Lower leg skin (tissue), 4 donors: ENCODE results near the gene PNMT. TPM values are rescaled to one million over a fixed set of nuclear protein-coding genes. Genes with fewer than 3 reads are reported as not detected.

Experiments used
- DNase-seq, 2 donors: peaks; one replicate each; pipeline ENCODE4 v3.0.0-alpha.2; 2019; ENCODE audit warnings: low spot score in 2 of 2
- H3K4me3 ChIP-seq: fragments of 200-600 bp; sonication (generic); 2 replicates; pipeline ENCODE4 v1.5.1; 2017; ENCODE audit warnings: mild to moderate bottlenecking, low read depth; ENCODE audit not compliant: poor library complexity, severe bottlenecking
- POLR2A ChIP-seq, 2 donors: fragments of 450-650 bp; IDR thresholded peaks; one replicate each; pipeline ENCODE4 v1.6.1; 2016 to 2017; ENCODE audit warnings: antibody characterized with exemption in 2 of 2, mild to moderate bottlenecking in 1 of 2, moderate library complexity in 1 of 2
- WGBS, 2 donors: methylation state at CpG; one replicate each; pipeline ENCODE4 v1.1.5; 2018; 5-methylcytosine and 5-hydroxymethylcytosine counted together
- intact Hi-C: fragments of 100-400 bp; cut with DNase I; formaldehyde crosslinking; loops from one replicate; pipeline ENCODE4 v1.15.0; 2023; ENCODE audit warnings: low total_unique reads
- total RNA-seq, 4 donors: library from RNA; depleted of rRNA; stranded (reverse); fragments of >200 nt; gene quantifications; one replicate each; pipeline ENCODE4 v1.1.0, GENCODE V29; 2016
- TF ChIP-seq, protein P1 (sequence below), 3 donors: fragments of 450-650 bp; IDR thresholded peaks; one replicate each; pipeline ENCODE4 v1.5.1; 2016; ENCODE audit warnings: antibody characterized with exemption in 3 of 3, mild to moderate bottlenecking in 3 of 3, moderate library complexity in 2 of 3

PNMT gene
- total RNA-seq, 4 donors from 2014 or later = 1.6 to 3.8 (median 1.9) TPM

DNA sequence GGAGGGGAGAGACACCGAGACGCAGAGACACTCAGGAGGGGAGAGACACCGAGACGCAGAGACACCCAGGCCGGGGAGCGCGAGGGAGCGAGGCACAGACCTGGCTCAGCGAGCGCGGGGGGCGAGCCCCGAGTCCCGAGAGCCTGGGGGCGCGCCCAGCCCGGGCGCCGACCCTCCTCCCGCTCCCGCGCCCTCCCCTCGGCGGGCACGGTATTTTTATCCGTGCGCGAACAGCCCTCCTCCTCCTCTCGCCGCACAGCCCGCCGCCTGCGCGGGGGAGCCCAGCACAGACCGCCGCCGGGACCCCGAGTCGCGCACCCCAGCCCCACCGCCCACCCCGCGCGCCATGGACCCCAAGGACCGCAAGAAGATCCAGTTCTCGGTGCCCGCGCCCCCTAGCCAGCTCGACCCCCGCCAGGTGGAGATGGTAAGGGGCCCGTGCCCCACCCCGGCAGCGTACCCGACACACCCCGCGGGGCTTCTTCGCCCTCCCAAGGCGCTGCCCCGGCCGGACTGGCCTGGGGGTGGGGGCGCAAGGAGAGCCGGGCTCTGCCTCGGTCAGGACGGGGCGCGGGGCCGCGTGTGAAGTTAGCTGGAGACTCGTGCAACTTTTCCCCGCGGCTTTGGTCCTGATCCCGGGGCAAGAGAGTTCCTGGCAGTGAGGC is 41.1 kb upstream of the PNMT start:
- no peak overlapping the region for H3K4me3 ChIP-seq
- TF ChIP-seq, protein P1, sequence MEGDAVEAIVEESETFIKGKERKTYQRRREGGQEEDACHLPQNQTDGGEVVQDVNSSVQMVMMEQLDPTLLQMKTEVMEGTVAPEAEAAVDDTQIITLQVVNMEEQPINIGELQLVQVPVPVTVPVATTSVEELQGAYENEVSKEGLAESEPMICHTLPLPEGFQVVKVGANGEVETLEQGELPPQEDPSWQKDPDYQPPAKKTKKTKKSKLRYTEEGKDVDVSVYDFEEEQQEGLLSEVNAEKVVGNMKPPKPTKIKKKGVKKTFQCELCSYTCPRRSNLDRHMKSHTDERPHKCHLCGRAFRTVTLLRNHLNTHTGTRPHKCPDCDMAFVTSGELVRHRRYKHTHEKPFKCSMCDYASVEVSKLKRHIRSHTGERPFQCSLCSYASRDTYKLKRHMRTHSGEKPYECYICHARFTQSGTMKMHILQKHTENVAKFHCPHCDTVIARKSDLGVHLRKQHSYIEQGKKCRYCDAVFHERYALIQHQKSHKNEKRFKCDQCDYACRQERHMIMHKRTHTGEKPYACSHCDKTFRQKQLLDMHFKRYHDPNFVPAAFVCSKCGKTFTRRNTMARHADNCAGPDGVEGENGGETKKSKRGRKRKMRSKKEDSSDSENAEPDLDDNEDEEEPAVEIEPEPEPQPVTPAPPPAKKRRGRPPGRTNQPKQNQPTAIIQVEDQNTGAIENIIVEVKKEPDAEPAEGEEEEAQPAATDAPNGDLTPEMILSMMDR (IDR thresholded peaks at IDR 0.05) = no peak
- TF ChIP-seq POLR2A (IDR thresholded peaks at IDR 0.05) = no peak
- intact Hi-C loops = no loop called here
- DNase-seq = no peak
- WGBS, 2 donors = 1 to 6% methylated on average over 16 to 31 of the region's 72 CpGs

DNA sequence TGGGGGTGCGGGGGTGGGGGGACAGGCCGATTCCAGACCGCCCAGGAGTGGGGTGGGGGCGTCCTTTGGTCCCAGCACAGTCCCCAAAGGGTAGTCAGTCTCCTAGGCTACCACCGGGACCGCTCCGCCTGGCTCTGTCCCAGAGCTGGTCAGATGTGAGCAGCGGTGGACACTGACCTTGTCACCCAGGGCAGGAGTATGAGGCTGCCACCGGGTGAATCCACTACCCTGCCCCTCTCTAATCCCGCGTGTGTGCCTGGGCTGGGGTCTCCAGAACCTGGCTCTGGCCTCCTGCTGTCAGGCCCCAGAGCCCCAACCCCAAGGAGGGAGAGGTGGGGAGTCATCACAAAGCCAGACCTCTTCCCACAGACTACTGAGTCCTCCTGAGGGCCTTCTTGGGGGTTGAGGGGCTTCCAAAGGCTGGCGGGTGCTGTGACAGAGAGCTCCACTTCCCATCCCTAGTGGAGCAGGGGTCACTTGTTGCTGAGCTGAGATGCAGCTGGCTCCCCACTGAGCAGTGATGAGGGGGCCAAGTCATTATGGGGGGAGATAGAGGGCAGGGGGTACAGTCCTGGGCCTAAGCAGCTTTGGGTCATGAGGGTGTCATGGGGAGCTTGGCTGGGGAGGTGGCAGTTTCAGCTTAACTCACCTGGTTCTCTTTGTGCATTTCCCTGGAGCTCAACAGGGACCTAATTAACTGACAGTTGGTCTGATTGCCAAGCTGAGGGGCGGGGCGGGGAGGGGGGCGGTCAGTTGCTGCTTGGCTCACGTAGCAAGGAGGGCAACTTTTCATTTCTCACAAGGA is 40.3 kb upstream of the PNMT start:
- intact Hi-C loops = no loop called here
- no peak for TF ChIP-seq POLR2A (IDR thresholded peaks at IDR 0.05)
- TF ChIP-seq, protein P1 (IDR thresholded peaks at IDR 0.05) = no peak
- 40 to 56% methylated on average over 9 to 10 of the region's 16 CpGs for whole genome bisulfite sequencing, 2 donors
- H3K4me3 ChIP-seq = no peak overlapping the region
- no peak for DNase-seq

DNA sequence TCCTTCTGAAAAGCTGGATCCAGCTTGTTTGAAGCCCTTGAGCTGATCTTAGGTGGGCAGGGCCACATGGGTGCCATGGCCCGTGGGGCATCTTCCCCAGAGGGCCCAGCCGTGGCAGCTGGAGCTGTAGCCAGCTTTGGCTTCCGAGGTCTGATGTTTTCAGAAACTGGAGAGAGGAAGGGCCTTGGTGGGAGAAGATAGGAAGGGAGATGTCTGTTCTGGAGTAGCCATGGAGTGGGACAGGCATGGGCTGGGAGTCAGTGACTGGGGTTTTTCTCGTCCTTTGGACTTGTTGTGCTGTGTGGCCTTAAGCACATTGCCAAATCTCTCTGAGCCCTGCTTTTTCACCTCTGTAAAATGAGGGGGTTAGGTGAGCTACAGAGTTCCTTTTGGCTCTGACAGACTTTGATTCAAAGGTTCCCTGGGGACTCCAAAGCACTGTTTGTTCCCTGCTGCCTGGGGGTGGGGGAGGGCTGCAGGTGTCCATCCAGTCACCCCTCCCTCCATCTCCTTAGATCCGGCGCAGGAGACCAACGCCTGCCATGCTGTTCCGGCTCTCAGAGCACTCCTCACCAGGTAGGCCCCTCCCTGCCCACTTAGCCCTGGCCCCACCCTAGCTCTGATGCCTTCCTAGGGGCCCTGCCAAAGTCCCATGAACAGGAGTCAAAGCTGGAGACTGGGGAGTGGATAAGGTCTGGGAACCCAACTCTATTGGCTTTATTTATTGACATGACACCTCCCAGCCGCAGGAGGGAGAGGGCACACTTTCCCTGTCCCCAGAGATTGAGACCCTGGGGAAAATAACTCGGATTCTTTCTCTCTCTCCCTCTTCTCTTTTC is 39.4 kb upstream of the PNMT start:
- WGBS, 2 donors = 43 to 58% methylated on average over 10 of the region's 10 CpGs
- intact Hi-C loops = no loop called here
- DNase-seq = no peak
- TF ChIP-seq, protein P1 (IDR thresholded peaks at IDR 0.05) = no peak
- H3K4me3 ChIP-seq = no peak overlapping the region

DNA sequence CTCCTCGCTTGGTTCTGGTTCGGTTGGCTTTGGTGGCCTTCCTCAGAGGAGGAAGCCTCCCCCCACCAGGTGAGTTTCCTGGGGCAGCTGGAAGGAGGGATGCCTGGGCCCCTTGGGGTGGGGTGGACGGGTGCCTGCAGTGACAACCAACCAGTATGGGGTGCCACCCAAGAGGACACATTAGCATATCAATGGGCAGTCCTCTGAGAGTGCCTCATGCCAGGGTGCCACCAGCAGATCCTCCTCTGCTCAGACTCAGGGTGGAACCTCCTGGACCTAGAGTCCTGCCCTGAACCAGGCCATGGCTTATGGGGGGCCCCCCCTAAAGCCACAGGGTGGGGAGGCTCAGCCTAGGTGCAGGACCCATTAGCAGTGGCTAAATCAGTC is 38.8 kb upstream of the PNMT start:
- no peak for DNase-seq
- no peak for TF ChIP-seq POLR2A (IDR thresholded peaks at IDR 0.05)
- TF ChIP-seq, protein P1 (IDR thresholded peaks at IDR 0.05) = no peak
- intact Hi-C loops = no loop called here
- WGBS, 2 donors = 56 to 64% methylated on average over 3 of the region's 3 CpGs
- no peak overlapping the region for H3K4me3 ChIP-seq

DNA sequence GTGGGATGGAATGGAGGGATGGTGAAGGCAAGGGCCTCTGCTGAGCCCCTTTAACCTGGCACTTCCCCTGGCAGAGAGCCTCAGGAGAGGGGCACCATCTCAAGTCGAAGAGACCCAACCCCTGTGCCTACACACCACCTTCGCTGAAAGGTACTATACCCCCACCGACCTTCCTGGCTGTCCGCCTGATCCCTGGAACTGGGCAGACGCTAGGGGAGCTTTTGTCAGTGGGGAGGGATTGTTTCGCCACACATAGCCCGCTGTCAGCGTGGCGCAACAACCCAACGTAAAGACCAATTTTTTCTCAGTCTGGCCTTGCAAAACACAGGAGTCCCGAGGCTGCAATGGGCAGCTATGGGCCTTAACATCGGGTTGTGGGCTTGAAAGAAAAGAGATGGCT is 38.4 kb upstream of the PNMT start:
- TF ChIP-seq, protein P1 (IDR thresholded peaks at IDR 0.05) = no peak
- TF ChIP-seq POLR2A (IDR thresholded peaks at IDR 0.05) = no peak
- H3K4me3 ChIP-seq = no peak overlapping the region
- intact Hi-C loops = no loop called here
- no peak for DNase-seq
- 69 to 73% methylated on average over 12 of the region's 12 CpGs for WGBS, 2 donors
